Measurements from ENCODE around the gene SECISBP2L.

Gene SECISBP2L

GRCh38 chr15:48963524-48964113 is 82.6 kb downstream of the SECISBP2L start, which contains the start of gene SHC4:
Gene SHC4, minus strand, starts transcription at chr15:48963919. Its CDS starts 904 bp downstream, at chr15:48963015.
- DNase-seq (ENCODE audit: low spot score): peak; percentile 80

DNA sequence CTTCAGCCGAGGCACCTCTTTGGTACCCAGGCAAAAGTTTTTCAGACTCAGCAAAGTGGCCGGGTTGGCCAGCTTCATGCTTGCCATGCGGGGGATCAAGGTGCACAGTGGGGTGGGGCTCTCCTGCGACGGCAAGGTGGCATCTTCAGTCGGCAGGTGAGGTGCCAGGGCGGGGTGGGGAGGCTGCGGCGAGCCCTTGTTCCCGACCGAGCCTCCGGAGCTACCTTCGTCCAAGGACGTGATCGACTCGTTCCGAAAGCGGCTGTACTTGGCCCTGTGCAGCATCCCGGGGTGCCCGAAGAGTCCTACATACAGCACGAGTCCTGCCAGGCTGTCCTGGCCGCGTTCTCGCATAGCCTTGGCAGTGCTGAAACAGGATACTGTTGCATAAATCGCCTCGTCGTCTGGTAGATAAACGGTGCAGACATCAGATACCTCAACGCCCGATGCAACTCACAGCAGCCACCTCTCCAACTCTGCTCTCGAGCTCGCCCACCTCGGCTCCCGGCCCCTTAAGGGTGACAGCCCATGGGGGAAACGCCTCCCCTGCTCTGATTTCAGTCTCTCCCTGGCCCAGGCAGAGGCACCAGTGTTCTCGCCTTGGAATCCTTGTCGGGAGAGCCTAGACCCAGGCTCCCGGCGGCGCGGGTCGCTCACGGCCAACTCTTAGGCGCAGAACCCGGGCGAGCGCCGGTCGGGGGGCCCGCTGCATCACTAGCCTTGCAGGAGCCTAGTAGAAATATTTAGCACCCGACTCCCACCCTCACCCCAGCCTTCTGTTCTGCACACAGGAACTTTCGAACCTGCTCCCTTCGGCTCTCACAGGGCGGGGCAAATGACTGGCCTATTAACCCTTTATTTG is 83.4 kb downstream of the SECISBP2L start:
- DNase-seq (ENCODE audit: low spot score): peak; percentile 15

DNA sequence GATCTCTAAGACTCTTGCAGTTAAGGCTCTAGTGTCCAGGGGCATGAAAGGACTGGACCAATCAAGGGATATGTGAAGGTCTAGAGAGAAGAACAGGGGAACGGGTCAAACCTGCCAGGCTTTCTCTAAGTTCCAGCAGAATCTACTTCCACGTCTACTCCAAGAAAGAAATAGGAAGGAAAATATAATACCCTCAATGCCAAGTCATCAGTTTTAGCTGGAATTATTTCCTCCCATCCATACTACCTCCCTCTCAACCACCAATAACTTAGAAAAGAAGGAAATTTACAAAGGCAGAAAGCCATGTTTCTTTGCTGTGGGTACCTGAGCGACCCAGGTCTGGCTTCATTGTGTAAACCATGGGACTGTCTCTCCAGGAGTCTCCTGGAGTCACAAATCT is 90.3 kb downstream of the SECISBP2L start:
- no peak for DNase-seq (ENCODE audit: low spot score)

- DNase-seq (ENCODE audit: low spot score): no peak
These were observed 90.9 kb downstream of the SECISBP2L start for GRCh38 chr15:48955370-48955769.

- DNase-seq (ENCODE audit: low spot score): no peak
These were observed 91.7 kb downstream of the SECISBP2L start for GRCh38 chr15:48954538-48954937.

GRCh38 chr15:48946840-48947187 is 99.4 kb downstream of the SECISBP2L start:
- no peak for DNase-seq (ENCODE audit: low spot score)

DNA sequence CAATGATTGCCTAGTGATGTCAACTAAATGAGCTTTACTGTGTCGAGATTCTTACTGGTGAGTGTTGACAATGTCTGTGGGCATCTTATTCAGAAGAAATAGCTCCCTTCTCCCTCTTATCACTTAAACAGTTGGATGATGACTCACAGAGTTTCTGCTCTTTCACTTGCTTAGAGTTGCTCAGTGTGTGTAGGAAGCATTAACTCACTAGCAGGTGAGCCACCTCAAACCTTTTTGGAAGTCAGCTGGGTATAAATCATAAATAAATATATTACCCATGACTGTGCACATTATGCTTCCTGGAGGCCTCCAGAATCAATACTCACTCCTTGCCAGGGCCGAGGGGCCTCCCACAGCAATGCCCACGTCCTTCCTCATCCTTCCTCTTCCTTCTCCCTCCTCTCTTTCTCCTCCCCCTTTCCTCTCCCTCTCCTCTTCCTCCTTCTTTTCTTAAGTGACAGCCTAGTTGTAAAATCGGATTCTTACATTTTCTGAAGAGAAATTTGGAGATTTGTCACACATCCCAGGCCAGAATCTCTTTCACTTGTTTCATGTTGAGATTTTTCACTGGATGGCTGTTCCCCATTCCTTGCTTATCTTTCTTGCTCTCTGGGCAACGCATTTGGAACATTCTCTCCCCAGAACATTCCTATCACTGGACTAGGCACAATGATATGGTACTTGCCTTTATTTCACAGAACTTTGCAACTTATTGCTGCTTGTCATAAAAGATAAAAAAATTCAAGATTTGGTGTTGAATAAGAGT is 100.0 kb downstream of the SECISBP2L start:
- DNase-seq (ENCODE audit: low spot score): peak; percentile 47

GRCh38 chr15:48945386-48945785 is 100.9 kb downstream of the SECISBP2L start:
- no peak for DNase-seq (ENCODE audit: low spot score)

- DNase-seq (ENCODE audit: low spot score): no peak
These were observed 104.3 kb downstream of the SECISBP2L start for GRCh38 chr15:48941904-48942303.

- DNase-seq (ENCODE audit: low spot score): no peak
These were observed 105.7 kb downstream of the SECISBP2L start for GRCh38 chr15:48940508-48940907.

DNA sequence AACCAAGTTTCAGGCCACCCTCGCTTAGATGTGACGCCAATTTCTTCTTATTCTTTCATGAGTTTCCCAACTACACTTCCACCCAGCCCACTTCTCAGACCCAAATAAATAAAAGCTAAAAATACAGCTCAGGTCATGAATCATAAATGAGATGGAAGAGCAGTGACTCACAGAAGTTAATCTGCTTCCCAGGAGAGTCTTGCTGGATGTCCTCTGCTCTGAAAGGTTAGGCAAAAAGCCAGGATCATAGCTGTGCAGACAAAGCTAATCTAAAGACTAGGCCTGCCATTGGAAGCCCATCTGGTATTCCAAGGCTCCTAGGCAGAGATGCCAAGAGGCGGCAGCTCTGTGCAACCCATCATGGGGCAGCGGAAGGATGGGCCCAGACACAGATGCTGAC is 106.6 kb downstream of the SECISBP2L start:
- DNase-seq (ENCODE audit: low spot score): no peak
